K562 (cell line): ENCODE measurements around the gene FOLR2. TPM values are rescaled to one million over a fixed set of nuclear protein-coding genes. Genes with fewer than 3 reads are reported as not detected.

Experiments used
- ATAC-seq: fragments of 200-7000 bp; cut with Tn5 transposase; 3 replicates; pipeline ENCODE4 v1.9.1; 2020; ENCODE audit warnings: moderate library complexity
- BruUV-seq: library from RNA; stranded (reverse); fragments of 400-500 nt; replicated peaks from 2 replicates; lab custom pipeline; 2021; lab: Mats Ljungman, UMichigan
- CTCF ChIA-PET: fragments of 300-600 bp; formaldehyde crosslinking; extraction: SDS; loops from one replicate; lab custom pipeline; 2021; ENCODE audit warnings: low intra/inter-chr PET ratio; lab: Yijun Ruan, JAX
- POLR2A ChIA-PET: fragments of 300-600, 350-650 bp; sonication (Branson Sonifier 250); formaldehyde crosslinking; extraction: SDS; loops from one replicate; lab custom pipeline; 2021; ENCODE audit warnings: antibody characterized with exemption, inconsistent platforms; lab: Yijun Ruan, JAX
- DNase-seq, 4 experiments: peaks; one replicate each; pipeline versions ENCODE4 v3.0.0 to v3.0.0-alpha.2; 2011 to 2018; ENCODE audit warnings: low spot score in 3 of 4, mixed read lengths in 3 of 4; ENCODE audit errors: extremely low read depth in 1 of 4
- FAIRE-seq: peaks from 2 replicates; lab custom pipeline; 2011; peaks lifted over from hg19 to GRCh38; lab: Jason Lieb, UNC
- H2AFZ ChIP-seq: 2 replicates; pipeline ENCODE4 v1.6.0; 2011; ENCODE audit warnings: low read depth, low read length, control low read depth, inconsistent platforms
- H3K27ac ChIP-seq: fragments of 200-600 bp; 3 replicates; pipeline ENCODE4 v1.8.0; 2011; ENCODE audit warnings: low read depth, mild to moderate bottlenecking, control low read depth, inconsistent platforms, low read length, moderate library complexity, mixed read lengths; ENCODE audit errors: extremely low read depth
- H3K27me3 ChIP-seq, 2 experiments: fragments of 300-600 bp in 1 of 2; 2 replicates in 1 of 2; 3 replicates in 1 of 2; pipeline versions ENCODE4 v1.6.0 to v1.8.0; 2011; ENCODE audit warnings: inconsistent platforms in 2 of 2, low read length in 2 of 2, mild to moderate bottlenecking in 1 of 2, mixed read lengths in 1 of 2, moderate library complexity in 1 of 2; ENCODE audit not compliant: control insufficient read depth in 2 of 2, insufficient read depth in 2 of 2
- H3K36me3 ChIP-seq: fragments of 300-600 bp; 3 replicates; pipeline ENCODE4 v1.8.0; 2011; ENCODE audit warnings: mild to moderate bottlenecking, low read length, inconsistent platforms; ENCODE audit not compliant: control insufficient read depth, insufficient read depth
- H3K4me1 ChIP-seq, 2 experiments: fragments of 200-600 bp in 1 of 2; replicated peaks in 1 of 2; 2 replicates in 1 of 2; 3 replicates in 1 of 2; pipeline versions ENCODE4 v1.5.1 to v1.8.0; 2011; ENCODE audit warnings: inconsistent platforms in 2 of 2, low read length in 2 of 2, mild to moderate bottlenecking in 1 of 2, mixed read lengths in 1 of 2, moderate library complexity in 1 of 2; ENCODE audit not compliant: control insufficient read depth in 2 of 2, insufficient read depth in 2 of 2
- H3K4me2 ChIP-seq: 2 replicates; pipeline ENCODE4 v1.6.1; 2011; ENCODE audit warnings: low read length, control low read depth, inconsistent platforms, mixed read lengths; ENCODE audit not compliant: insufficient read depth
- H3K4me3 ChIP-seq: fragments of 200-600 bp; sonication (generic), shearing (Covaris generic); 2 replicates; pipeline ENCODE4 v1.5.1; 2016; ENCODE audit warnings: control low read depth, inconsistent platforms
- H3K79me2 ChIP-seq: fragments of 200-600 bp; 3 replicates; pipeline ENCODE4 v1.8.0; 2011; ENCODE audit warnings: low read length, inconsistent platforms; ENCODE audit not compliant: control insufficient read depth, insufficient read depth
- H3K9ac ChIP-seq, 2 experiments: 2 replicates each; pipeline versions ENCODE4 v1.6.0 to v1.6.1; 2011; ENCODE audit warnings: low read depth in 2 of 2, low read length in 2 of 2, control low read depth in 1 of 2, inconsistent platforms in 1 of 2, mild to moderate bottlenecking in 1 of 2, mixed read lengths in 1 of 2; ENCODE audit not compliant: insufficient read depth in 1 of 2
- H3K9me1 ChIP-seq: one replicate; pipeline ENCODE4 v1.6.0; 2011; ENCODE audit warnings: inconsistent platforms, mild to moderate bottlenecking, low read length, moderate library complexity; ENCODE audit not compliant: control insufficient read depth, insufficient read depth
- H3K9me3 ChIP-seq: replicated peaks from 2 replicates; pipeline ENCODE4 v1.5.1; 2011; ENCODE audit warnings: low read depth, low read length, inconsistent platforms; ENCODE audit not compliant: control insufficient read depth, insufficient read depth
- H4K20me1 ChIP-seq: replicated peaks from 2 replicates; pipeline ENCODE4 v1.6.1; 2011; ENCODE audit warnings: low read length, inconsistent platforms, mixed read lengths; ENCODE audit not compliant: control insufficient read depth, insufficient read depth
- CBX8 ChIP-seq: fragments of 200-600 bp; sonication (generic); IDR thresholded peaks from 2 replicates; pipeline ENCODE4 v1.6.1; 2012; ENCODE audit warnings: borderline replicate concordance, mixed run types, low read depth, mild to moderate bottlenecking, moderate library complexity, mixed read lengths, low read length, control low read depth, inconsistent platforms; ENCODE audit not compliant: poor library complexity, severe bottlenecking; ENCODE audit errors: extremely low read depth
- DDX20 ChIP-seq: fragments of 450-650 bp; IDR thresholded peaks from 2 replicates; pipeline ENCODE4 v1.6.1; 2016; ENCODE audit warnings: missing genetic modification characterization, low read depth, mild to moderate bottlenecking, missing compliant biosample characterization, moderate library complexity
- DIDO1 ChIP-seq: fragments of 450-650 bp; IDR thresholded peaks from 2 replicates; pipeline ENCODE4 v1.6.1; 2016; ENCODE audit warnings: low read depth, missing biosample characterization, missing genetic modification characterization
- EP300 ChIP-seq: IDR thresholded peaks from 2 replicates; pipeline ENCODE4 v1.6.1; 2012; ENCODE audit warnings: low read length, improper control_type of control experiment
- HMGN3 ChIP-seq: IDR thresholded peaks from 2 replicates; pipeline ENCODE4 v1.6.1; 2011; ENCODE audit warnings: borderline replicate concordance, low read depth, mild to moderate bottlenecking, mixed read lengths, low read length; ENCODE audit not compliant: insufficient read length; ENCODE audit errors: extremely low read depth
- MTF1 ChIP-seq: fragments of 250-450 bp; sonication (Bioruptor Pico); IDR thresholded peaks from 2 replicates; pipeline ENCODE4 v1.9.0; 2021; ENCODE audit warnings: moderate library complexity, mild to moderate bottlenecking, inconsistent platforms, borderline replicate concordance
- TAL1 ChIP-seq: fragments of 450-650 bp; IDR thresholded peaks from 2 replicates; pipeline ENCODE4 v1.6.1; 2016; ENCODE audit warnings: mild to moderate bottlenecking
- ZBTB34 ChIP-seq: fragments of 250-450 bp; sonication (Bioruptor Pico); IDR thresholded peaks from 2 replicates; pipeline ENCODE4 v1.8.0; 2021; ENCODE audit warnings: mild to moderate bottlenecking, moderate library complexity
- ZNF311 ChIP-seq: fragments of 250-450 bp; sonication (Bioruptor Pico); IDR thresholded peaks from 2 replicates; pipeline ENCODE4 v1.4.0; 2020; ENCODE audit warnings: mild to moderate bottlenecking, moderate library complexity
- ZSCAN29 ChIP-seq: fragments of 450-650 bp; IDR thresholded peaks from 2 replicates; pipeline ENCODE4 v1.6.1; 2017
- WGBS: fragments of 100-300 bp; shearing (Covaris generic); methylation state at CpG from one replicate; pipeline ENCODE4 v1.1.6; 2016; ENCODE audit warnings: low coverage, mixed read lengths; ENCODE audit not compliant: insufficient coverage; ENCODE audit errors: missing lambda C conversion rate; 5-methylcytosine and 5-hydroxymethylcytosine counted together
- in situ Hi-C: fragments of 300-500 bp; cut with MboI; formaldehyde crosslinking; loops from 4 replicates; pipeline ENCODE4 v1.15.0; 2018; ENCODE audit warnings: inconsistent platforms, mixed read lengths
- intact Hi-C: fragments of 100-400 bp; cut with micrococcal nuclease; formaldehyde crosslinking; loops from 2 replicates; pipeline ENCODE4 v1.14.2; 2022
- polyA plus RNA-seq, 8 experiments: library from polyadenylated mRNA; depleted of rRNA in 4 of 8; stranded (reverse) in 5 of 8; unstranded in 3 of 8; fragments of >200 nt; fragmentation: Nextera tagmentation in 2 of 8; fragmentation: Illumina TruSeq in 1 of 8; extraction: Ambion mirVana in 2 of 8; extraction: Trizol in 1 of 8; gene quantifications; 2 replicates each; pipeline versions ENCODE4 v1.2.1 to v1.2.3, GENCODE V29; 2011 to 2014; ENCODE audit warnings: inconsistent platforms in 1 of 8, missing spikeins in 1 of 8
- total RNA-seq, 7 experiments: library from RNA; depleted of rRNA in 6 of 7; stranded (reverse); fragments of >200 nt in 6 of 7; fragmentation: Illumina TruSeq in 2 of 7; extraction: Trizol in 2 of 7; gene quantifications; 2 replicates each; pipeline versions ENCODE4 v1.2.1 to v1.2.3, GENCODE V29; 2011 to 2021; ENCODE audit warnings: low replicate concordance in 1 of 7
- TF ChIP-seq, protein P1 (sequence below): fragments of 250-450 bp; sonication (Bioruptor Pico); IDR thresholded peaks from 2 replicates; pipeline ENCODE4 v1.5.0; 2021
- TF ChIP-seq, protein P2 (sequence below), 2 experiments: fragments of 450-650 bp; formaldehyde crosslinking in 1 of 2; IDR thresholded peaks; 2 replicates each; pipeline versions ENCODE4 v1.4.0 to v1.6.1; 2014 to 2020; ENCODE audit warnings: mild to moderate bottlenecking in 2 of 2, borderline replicate concordance in 1 of 2, low read depth in 1 of 2

Gene FOLR2
- total and polyA plus RNA-seq, 9 of the 15 experiments (the other 6 are each of a cell fraction or from before 2014, with no cell fraction given), result 0.27 TPM; not detected in 8

DNA sequence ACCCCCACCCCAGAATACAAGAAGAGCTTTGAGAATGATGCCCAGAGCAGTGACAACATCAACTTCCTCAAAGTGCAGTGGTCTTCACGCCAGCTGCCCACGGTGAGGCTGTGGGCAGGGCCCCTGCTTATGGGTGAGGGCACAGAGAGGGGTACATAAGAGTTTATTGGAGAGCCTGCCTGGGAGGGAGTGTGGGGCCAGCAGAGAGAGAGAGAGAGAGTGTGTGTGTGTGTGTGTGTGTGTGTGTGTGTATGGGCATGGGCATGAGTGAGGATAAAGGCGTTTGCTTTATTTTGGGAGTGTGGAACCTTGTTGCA lies 17.9 kb downstream of the FOLR2 start:
- POLR2A ChIA-PET, result interaction anchor here (0.6 to 2.8 kb wide), 4 partner anchors 9 to 197 kb away, joined by 3 to 9 read pairs (median 4); partner anchors contain the start of gene INPPL1
- in situ Hi-C loops, result no loop called here
- ATAC-seq, result no peak
- Histone ChIP-seq H3K36me3 (peaks cover 92% of the 10 kb centered on the region), H2AFZ (no peak overlapping the region), H4K20me1 (no peaks in the 10 kb centered on the region), H3K9me1 (no peaks in the 10 kb centered on the region), H3K79me2 (no peaks in the 10 kb centered on the region), H3K27me3 (no peaks in the 10 kb centered on the region), H3K9ac (no peak overlapping the region), H3K9me3 (no peaks in the 10 kb centered on the region), H3K27ac (no peak overlapping the region), H3K4me2 (no peak overlapping the region), H3K4me3 (no peak overlapping the region), H3K4me1 (peaks cover 0 to 26% of the 10 kb centered on the region in 2 experiments; a peak in 2 of 5 replicates)
- BruUV-seq, result no TSS peak
- intact Hi-C loops, result no loop called here
- 81% methylated on average over 3 of the region's 3 CpGs for WGBS
- CTCF ChIA-PET, result no interaction called here
- no peak for DNase-seq
- FAIRE-seq, result no peak
- TF ChIP-seq HMGN3 (no peak), TAL1 (no peak), DDX20 (tag) (no peak), EP300 (no peak), ZBTB34 (no peak), ZSCAN29 (no peak), ZNF311 (no peak), DIDO1 (tag) (no peak), CBX8 (no peak), MTF1 (CRISPR knock-in tag) (no peak)
- TF ChIP-seq, protein P1, sequence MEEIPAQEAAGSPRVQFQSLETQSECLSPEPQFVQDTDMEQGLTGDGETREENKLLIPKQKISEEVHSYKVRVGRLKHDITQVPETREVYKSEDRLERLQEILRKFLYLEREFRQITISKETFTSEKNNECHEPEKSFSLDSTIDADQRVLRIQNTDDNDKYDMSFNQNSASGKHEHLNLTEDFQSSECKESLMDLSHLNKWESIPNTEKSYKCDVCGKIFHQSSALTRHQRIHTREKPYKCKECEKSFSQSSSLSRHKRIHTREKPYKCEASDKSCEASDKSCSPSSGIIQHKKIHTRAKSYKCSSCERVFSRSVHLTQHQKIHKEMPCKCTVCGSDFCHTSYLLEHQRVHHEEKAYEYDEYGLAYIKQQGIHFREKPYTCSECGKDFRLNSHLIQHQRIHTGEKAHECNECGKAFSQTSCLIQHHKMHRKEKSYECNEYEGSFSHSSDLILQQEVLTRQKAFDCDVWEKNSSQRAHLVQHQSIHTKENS, result no peak
- TF ChIP-seq, protein P2, sequence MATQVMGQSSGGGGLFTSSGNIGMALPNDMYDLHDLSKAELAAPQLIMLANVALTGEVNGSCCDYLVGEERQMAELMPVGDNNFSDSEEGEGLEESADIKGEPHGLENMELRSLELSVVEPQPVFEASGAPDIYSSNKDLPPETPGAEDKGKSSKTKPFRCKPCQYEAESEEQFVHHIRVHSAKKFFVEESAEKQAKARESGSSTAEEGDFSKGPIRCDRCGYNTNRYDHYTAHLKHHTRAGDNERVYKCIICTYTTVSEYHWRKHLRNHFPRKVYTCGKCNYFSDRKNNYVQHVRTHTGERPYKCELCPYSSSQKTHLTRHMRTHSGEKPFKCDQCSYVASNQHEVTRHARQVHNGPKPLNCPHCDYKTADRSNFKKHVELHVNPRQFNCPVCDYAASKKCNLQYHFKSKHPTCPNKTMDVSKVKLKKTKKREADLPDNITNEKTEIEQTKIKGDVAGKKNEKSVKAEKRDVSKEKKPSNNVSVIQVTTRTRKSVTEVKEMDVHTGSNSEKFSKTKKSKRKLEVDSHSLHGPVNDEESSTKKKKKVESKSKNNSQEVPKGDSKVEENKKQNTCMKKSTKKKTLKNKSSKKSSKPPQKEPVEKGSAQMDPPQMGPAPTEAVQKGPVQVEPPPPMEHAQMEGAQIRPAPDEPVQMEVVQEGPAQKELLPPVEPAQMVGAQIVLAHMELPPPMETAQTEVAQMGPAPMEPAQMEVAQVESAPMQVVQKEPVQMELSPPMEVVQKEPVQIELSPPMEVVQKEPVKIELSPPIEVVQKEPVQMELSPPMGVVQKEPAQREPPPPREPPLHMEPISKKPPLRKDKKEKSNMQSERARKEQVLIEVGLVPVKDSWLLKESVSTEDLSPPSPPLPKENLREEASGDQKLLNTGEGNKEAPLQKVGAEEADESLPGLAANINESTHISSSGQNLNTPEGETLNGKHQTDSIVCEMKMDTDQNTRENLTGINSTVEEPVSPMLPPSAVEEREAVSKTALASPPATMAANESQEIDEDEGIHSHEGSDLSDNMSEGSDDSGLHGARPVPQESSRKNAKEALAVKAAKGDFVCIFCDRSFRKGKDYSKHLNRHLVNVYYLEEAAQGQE (IDR thresholded peaks at IDR 0.05; ENCODE audit: borderline replicate concordance), result no peak
- TF ChIP-seq, protein P2 (CRISPR knock-in tag; IDR thresholded peaks at IDR 0.05; ENCODE audit: low read depth), result no peak
